Epithelial cell of esophagus (primary cell): Measurements from ENCODE around the gene CC2D2A.

Experiments
- DNase-seq: peaks from one replicate; pipeline ENCODE4 v3.0.0; 2010; ENCODE audit warnings: low read depth
- H3K4me3 ChIP-seq: 2 replicates; pipeline ENCODE4 v1.5.1; 2011; ENCODE audit warnings: mild to moderate bottlenecking, low read length, control low read depth
- CTCF ChIP-seq: IDR thresholded peaks from 2 replicates; pipeline ENCODE4 v1.5.1; 2011; ENCODE audit warnings: low read depth, mild to moderate bottlenecking, low read length, control low read depth, inconsistent platforms; ENCODE audit not compliant: insufficient read depth; ENCODE audit errors: missing control alignments

Gene CC2D2A

GRCh38 chr4:15434091-15434490 lies 35.6 kb upstream of the CC2D2A start:
- no peak for TF ChIP-seq CTCF

DNA sequence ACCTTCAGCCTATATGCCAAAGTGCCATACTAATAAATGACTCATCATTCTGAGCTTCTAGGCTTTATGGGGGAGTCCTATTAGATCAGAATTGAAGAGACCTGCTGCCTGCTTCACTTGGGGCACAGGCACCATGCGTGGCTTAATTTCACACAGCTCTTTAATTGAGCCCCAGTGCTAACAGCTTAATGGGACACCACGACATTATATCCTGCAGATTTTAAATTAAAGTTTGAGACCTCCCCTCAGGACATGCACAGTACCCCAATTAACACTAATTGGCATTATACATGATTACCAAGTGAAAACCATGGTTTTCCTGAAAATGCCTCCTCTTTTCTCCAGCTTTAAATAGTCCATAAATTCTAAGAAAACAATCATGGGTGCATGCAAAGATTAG lies 35.0 kb upstream of the CC2D2A start:
- no peak for TF ChIP-seq CTCF
- DNase-seq, result no peak

More at GRCh38 chr4:15434091-15434490, 35.6 kb upstream of the CC2D2A start:
- no peak for DNase-seq
- H3K4me3 ChIP-seq, result no peak overlapping the region

DNA sequence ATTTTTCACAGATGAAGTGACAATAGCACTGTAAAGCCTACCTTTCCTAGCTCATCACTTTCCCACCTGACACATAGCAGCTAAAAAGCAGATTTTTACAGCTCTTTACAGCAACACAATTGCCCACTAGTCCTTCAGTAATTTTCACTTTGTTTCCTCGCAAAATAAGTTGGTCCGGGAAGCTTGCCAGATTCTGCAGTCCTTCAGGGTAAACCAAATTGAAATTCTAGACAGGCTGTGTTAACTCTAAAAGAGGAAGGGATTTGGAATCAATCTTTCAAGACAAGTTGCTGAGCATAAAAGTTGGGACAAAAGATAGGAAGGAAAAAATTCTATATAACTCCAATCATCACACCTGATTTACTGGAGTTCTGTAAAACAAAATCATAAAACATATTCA lies 33.2 kb upstream of the CC2D2A start:
- no peak for DNase-seq
- no peak for TF ChIP-seq CTCF
- H3K4me3 ChIP-seq, result no peak overlapping the region

More for the DNA sequence above, 35.0 kb upstream of the CC2D2A start:
- H3K4me3 ChIP-seq, result no peak overlapping the region

- peak; percentile 62 for DNase-seq
- no peak overlapping the region for H3K4me3 ChIP-seq
- TF ChIP-seq CTCF, result no peak
Measured at GRCh38 chr4:15438939-15439524, 30.6 kb upstream of the CC2D2A start.

- TF ChIP-seq CTCF, result no peak
- DNase-seq, result no peak
- H3K4me3 ChIP-seq, result no peak overlapping the region
Measured at GRCh38 chr4:15443371-15444160, 26.1 kb upstream of the CC2D2A start.

- no peak for TF ChIP-seq CTCF
- H3K4me3 ChIP-seq, result no peak overlapping the region
- no peak for DNase-seq
Measured at GRCh38 chr4:15444276-15444675, 25.4 kb upstream of the CC2D2A start.
